22Rv1 (cell line): ENCODE measurements around the gene CARD11.

Experiments used
- H3K27ac ChIP-seq: fragments of 450-650 bp; 2 replicates; pipeline ENCODE4 v1.5.1; 2017
- CTCF ChIP-seq: fragments of 450-650 bp; IDR thresholded peaks from 2 replicates; pipeline ENCODE4 v1.5.1; 2017; ENCODE audit warnings: mild to moderate bottlenecking
- ZFX ChIP-seq: fragments of 450-650 bp; IDR thresholded peaks from 2 replicates; pipeline ENCODE4 v1.6.1; 2017; ENCODE audit warnings: antibody characterized with exemption, borderline replicate concordance

CARD11 gene

DNA sequence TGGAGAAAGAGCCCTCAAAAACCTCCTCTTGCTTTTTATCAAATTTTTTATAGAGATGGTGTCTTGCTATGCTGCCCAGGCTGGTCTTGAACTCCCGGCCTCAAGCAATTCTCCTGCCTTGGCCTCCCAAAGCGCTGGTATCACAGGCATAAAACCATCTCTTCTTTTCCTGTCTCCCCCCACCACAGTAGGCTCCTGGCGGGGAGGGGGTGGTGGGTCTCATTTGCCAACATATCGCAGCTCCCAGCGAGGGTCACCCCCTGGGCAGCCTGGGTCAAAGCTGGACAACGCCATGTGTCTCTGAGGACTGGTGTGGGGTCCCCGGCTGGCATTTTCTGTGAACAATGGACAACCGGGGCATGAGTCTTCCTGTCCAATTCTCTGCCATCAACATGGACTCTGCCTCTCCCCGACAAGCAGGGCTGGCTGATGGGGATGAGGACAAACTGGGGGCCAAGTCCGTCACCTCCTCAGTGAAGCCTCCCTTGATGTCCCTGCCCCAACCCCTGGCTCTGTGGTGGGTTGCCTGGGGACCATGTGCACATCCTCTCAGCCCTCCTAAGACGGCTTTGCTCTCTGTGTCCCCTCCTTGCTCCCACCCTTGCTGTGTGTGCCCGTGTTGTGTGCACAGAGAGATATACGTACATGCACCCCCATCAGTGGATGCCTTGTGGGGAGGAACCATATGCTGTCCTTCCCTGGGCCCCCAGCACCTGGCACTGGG, 113.2 kb downstream of the CARD11 start:
- TF ChIP-seq CTCF (no peak), ZFX (no peak)
- H3K27ac ChIP-seq: no peak overlapping the region

- TF ChIP-seq ZFX: no peak
- no peak for TF ChIP-seq CTCF
- no peak overlapping the region for H3K27ac ChIP-seq
These were observed 114.1 kb downstream of the CARD11 start for GRCh38 chr7:2929321-2930201.

DNA sequence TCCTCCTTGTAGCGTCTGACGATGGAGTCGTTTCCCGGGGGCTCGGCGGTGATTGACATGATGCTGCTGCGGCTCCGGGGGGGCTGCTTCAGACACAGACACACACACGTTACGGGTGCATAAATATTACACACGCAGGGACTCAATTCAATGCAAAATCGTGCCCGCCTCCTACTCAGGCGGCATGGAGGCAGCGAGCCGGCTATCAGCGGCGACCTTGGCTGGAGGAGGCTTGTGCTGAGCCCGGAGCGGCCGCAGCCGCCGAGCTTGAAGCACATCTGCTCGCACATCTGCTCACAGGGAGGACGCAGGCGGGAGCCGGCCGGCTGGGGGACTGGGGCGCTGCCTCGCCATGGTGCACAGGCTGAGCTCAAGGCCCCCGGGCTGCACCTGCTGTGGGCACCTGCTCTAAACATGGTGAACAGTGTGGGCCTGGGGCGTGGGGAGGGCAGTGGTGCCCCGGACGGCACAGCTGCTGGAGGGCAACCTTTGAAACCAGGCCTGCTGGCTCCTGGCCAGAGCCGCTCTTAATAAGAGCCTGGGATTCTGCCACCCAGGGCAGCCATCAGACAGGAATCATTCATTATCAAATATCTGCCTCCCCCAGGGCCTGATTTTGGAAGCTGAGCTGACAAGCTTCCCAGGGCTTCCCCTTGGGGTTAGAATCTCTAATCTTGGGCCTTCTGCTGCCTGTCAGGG, 114.9 kb downstream of the CARD11 start:
- no peak overlapping the region for H3K27ac ChIP-seq
- TF ChIP-seq CTCF: no peak
- no peak for TF ChIP-seq ZFX

DNA sequence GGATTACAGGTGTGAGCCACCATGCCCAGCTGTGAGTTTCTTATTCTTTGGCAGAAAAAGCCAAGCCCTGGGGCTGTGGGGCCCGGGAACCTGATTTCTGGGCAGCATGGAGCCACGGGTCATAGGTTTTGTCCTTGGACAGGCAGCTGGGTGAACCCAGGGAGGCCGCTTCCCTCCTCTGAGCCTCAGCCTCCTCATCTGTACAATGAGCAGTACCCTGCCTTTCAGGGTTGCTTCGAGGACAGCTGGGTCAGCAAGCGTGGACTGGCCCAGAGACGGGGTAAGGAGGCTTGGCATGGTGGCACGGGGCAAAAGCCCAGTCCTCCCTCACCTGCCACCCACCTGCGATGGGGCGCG, 115.4 kb downstream of the CARD11 start:
- TF ChIP-seq CTCF (no peak), ZFX (no peak)
- H3K27ac ChIP-seq: no peak overlapping the region

- TF ChIP-seq CTCF (no peak), ZFX (no peak)
- H3K27ac ChIP-seq: no peak overlapping the region
These were observed 116.1 kb downstream of the CARD11 start for GRCh38 chr7:2927592-2927991.

- H3K27ac ChIP-seq: no peak overlapping the region
- TF ChIP-seq ZFX (no peak), CTCF (no peak)
These were observed 116.7 kb downstream of the CARD11 start for GRCh38 chr7:2926896-2927405.
